ENCODE results near the gene MAGED2.
"Not testable (repeated sequence)": the region's sequence is repeated elsewhere in the genome, so short reads cannot be mapped to it uniquely, and the experiment has no call there.

MAGED2 gene

DNA sequence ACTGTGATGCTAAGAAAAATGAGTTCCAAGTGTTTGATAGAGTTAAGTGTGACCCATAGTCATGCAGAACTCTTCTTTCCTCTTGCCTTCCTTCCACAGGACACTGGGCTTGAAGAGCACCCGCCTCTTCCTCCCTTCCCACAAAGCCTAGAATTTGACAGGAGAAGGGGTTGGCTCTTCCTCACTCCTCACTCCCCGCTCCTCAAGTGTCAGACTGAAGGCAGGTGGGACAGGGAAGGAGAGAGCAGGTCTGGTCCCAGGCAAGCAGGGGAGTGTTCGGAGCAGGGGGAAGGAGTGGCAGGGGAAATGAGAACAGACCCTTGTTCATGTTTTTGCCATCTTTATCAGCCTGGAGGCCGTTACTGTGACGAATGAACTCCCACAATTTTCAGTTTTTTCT, 10.7 kb downstream of the MAGED2 start:
- DNase-seq (ENCODE audit: low spot score) = no peak

DNA sequence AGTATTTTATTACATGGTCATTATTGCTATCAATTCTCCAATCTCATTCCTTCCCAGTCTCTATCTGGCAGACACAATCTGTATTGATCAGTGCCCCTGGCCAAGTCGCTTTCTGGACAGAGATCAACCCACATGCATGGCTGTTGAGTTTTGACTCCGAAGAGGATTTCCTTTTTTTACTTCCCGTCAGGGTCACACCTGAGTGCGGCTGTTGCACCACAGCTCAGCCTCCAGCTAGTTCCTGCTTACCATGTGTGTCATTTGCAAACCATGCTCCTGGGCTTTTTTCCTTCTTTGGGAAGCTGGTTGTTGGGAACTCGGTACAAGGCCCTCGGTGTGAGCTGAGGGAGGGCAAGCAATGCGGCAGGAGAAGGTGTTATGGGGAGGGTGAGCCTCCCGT, 11.7 kb downstream of the MAGED2 start:
- no peak for DNase-seq (ENCODE audit: low spot score)

DNA sequence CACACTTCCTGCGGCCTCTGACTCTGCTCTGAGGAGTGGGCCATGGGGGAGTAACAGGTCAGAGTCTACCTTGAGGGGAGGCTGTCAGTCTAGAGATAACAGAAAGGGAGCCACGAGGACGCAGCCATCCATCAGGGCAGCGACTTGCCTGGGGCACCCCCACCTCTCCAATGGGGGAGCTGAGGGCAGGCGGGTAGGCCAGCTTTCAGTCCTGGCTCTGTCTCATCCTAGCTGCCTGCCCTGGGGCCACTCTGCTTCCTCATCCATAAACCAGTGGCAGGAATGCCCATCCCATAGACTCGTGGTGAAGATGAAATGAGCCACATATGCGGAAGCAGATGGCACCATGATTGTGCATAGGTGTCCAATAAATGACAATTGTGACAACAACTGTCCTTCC, 13.2 kb downstream of the MAGED2 start:
- no peak for DNase-seq (ENCODE audit: low spot score)

DNA sequence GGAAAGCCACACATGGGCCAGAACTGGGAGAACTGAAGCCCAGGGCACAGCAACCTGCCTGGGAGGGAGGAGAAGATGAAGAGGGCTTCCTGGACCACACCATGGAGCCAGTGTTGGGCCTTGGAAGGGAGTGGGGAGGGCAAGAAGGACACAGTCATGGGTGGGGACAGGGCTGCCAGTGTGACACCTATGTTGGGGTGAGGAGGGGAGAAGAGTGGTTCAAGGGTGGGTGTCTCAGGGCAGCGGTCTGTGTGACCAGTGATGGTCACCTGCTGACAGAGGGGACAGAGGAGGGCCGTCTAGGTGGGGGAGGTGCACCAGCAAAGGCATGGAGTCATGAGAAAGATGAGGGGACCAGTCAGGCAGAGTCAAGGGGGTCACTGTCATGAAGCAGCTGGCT, 13.8 kb downstream of the MAGED2 start:
- DNase-seq (ENCODE audit: low spot score) = no peak

DNA sequence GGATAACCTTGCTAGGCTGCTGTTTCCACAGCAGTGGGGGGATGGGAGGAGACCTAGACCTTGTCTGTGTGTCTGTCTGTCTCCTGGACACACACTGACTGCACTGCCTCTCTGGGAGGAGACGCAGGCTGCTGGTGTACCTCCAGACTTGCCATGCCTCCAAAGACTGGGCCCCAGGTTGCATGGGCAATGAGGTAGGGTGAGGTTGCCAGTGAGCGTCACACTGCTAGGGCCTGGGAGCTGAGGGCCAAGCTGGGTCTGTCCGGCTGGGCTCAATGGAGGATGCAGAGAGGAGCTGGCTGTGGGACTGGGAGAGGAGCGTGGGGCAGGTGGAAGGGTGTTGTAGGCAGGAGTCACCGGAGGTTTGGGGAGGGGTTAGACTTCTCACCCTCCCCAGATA, 16.6 kb downstream of the MAGED2 start:
- no peak for DNase-seq (ENCODE audit: low spot score)

DNA sequence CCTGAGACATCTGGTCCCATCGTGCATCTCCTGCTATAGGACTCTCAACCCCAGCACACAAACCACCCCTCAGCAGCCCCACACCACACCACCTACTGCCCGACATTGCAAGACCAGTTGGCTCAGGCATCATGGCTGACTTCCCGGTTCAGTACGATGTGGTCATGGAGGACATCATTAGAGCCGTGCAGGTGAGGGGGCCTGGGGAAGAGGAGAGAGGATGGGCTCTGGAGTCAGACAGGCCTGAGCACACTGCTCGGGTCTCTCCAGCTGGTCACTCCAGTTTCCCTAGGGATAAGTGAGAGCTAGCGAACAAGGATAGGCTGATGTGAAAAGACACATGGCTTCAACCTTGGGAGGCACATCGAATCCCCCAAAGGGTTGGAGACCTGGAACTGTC, 17.2 kb downstream of the MAGED2 start:
- no peak for DNase-seq (ENCODE audit: low spot score)

DNA sequence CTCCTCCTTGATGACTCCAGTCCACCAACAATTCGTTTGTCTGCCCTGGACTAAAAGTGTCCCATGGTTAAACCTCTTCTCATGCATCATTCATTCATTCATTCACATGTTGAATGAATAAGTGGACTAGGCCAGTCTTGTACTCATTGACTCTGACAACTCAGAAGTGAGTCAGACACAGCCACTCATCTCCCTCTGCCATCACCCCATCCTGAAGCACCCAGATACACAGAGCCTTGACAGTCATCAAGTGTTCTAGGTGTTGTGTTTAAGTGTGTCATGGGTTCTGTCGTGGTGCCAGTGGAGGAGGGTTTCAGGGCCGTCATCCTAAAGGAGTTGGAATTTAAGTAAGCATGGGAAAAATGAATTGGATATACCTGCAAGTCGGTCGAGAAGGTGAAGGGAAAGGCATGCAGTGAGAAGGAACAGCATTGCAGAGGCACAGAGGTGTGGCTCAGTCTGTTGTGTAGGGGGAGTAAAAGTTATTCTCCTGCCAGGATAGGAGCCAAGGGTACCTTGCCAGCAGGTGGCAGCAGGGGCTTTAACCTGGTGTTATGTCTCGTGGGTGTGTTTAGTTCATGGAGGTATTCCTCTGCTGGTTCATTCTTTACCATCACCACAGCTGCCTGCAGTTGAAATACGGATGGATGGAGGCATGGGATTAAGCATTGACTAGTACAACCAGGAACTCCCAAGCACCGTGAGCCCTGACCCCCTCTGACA, 18.3 kb downstream of the MAGED2 start:
- DNase-seq (ENCODE audit: low spot score) = no peak

DNA sequence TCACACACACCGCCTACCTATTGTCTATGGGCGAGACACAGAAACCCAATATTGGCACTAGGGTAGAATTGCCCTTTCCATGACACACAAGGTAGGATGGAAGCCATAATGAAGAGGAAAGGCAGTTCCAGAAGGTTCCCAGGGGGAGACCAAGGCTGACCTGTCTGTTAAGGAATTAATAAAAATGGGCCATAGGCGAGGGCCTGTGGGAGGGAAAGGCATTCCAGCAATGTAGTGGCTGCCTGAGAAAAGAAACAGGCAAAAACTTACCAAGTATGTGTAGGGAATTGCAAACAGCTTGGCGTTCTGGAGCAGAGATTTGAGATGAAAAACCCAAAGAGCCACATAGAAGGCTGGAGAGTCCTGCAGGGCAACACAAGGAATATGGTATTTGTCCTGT, 19.1 kb downstream of the MAGED2 start:
- DNase-seq (ENCODE audit: low spot score) = no peak

DNA sequence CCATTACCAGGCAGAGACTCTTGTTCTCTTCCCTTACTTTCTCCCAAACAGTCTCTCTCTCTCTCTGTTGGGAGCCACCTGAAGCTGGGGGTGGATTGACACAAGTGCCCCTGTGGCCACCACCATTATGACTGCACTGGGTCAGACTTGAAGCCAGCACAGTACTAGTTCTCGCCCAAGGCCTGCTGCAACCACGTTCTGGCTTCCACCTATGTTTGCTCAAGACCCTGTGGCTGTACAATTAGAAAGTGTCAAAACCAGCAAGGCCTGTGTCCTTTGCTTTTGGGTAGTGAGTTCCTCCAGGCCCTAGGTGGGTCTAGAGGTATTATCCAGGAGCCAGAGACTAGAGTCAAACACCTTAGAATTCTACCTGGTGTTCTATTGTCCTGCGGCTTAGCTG, 31.0 kb downstream of the MAGED2 start:
- no peak for DNase-seq (ENCODE audit: low spot score)

DNA sequence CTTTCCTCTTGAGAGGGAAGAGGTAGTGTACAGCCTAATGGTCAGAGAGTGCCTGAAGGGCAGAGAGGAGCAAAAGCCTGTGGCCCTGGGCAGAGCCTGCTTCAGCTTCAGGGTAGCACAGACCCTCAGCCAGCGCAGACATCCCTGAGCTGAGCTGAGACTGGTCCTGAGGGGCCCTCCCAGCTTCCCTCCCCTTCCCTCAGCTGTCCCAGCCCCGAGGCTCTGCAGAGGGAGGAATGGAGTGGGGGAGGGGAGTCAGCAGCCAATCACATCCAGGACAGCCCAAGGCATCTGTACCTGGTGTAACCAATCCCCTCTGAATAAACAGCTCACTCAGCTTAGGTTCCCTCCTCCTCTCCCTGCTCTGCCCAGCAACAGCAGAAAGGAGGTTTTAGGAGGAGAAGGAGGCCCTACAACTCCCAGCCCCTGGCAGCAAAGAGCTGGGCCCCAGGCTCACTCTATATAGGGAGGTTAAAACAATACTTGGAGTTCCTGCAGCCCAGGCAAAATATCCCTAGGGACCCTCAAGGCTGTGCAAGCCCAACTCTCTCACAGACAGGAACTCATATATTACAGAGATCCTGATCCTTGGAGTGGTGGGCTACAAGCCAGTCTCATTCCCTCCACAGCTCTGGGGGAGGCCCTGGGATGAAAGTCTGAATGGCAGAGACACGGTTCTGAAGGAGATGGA, 33.8 kb downstream of the MAGED2 start:
- not testable (repeated sequence) for DNase-seq (ENCODE audit: low spot score)

DNA sequence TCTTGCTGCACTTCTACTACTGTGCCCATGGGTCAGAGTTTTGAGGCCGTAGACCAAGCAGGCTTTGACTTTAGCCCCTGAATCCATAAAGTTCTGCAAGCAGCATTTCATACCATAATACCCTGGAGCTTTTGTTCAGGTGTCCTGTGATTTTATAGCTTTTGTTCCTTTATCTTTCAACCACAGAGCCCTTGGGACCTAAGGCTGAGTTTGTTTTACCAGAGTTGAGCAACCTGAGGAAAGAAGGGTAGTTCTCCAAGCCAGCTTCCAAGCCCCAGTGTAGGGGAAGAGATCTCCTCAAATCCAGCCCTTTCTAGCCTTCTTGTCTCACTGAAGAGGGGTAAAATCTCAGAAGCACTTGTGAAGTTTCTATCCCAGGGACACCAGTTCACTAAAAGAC, 35.1 kb downstream of the MAGED2 start:
- no peak for DNase-seq (ENCODE audit: low spot score)

DNA sequence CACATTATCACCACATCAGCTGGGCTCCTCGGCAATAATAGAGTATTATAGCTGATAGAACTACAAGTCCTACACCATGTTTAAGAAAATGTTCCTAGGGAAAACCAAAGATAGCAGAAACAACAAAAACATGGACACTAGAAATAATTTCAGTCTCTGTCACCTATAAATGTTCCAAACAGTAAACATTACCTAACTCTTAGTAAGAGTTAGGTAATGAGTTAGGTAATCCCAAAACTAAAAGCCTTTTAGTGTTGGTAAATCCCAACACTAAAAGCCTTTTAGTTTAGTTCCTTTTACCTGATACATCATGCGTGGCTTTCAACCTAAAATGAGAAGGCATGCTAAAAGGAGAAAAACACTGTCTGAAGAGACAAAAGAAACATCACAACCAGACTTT, 35.5 kb downstream of the MAGED2 start:
- no peak for DNase-seq (ENCODE audit: low spot score)

DNA sequence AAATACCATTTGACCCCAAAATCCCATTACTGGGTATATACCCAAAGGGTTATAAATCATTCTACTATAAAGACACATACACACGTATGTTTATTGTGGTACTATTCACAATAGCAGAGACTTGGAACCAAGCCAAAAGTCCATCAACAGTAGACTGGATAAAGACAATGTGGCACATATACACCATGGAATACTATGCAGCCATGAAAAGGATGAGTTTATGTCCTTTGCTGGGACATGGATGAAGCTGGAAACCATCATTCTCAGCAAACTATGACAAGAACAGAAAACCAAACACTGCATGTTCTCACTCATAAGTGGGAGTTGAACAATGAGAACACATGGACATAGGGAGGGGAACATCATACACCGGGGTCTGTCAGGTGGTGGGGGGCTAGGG, 40.2 kb downstream of the MAGED2 start:
- not testable (repeated sequence) for DNase-seq (ENCODE audit: low spot score)

DNA sequence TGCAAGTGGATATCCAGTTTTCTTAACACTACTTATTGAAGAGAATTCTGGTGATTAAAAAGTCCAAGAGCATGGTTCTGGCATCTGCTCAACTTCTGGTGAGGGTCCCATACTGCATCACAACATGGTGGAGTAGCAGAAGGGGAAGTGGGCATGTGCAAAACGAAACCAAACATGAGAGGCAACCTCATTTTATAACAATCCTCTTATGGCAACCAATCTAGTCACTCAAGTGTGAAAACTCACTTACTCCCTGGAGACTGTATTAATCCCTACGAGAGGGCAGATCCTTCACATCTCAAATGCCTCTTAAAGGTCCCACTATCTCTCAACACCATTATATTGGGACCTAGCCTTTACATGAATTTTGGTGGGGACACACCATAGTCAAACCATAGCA, 57.7 kb downstream of the MAGED2 start:
- DNase-seq (ENCODE audit: low spot score) = no peak

Data from iPS-NIHi11 (cell line).